ENCODE results near the gene SLC49A4.

Gene SLC49A4

GRCh38 chr3:122786066-122786465 lies 8.8 kb upstream of the SLC49A4 start:
- peak; percentile 33 for DNase-seq (ENCODE audit: low read depth)

GRCh38 chr3:122787872-122788271 lies 7.0 kb upstream of the SLC49A4 start:
- no peak for DNase-seq (ENCODE audit: low read depth)

GRCh38 chr3:122789585-122790273 lies 5.1 kb upstream of the SLC49A4 start:
- no peak for DNase-seq (ENCODE audit: low read depth)

GRCh38 chr3:122793568-122794416 lies 1.1 kb upstream of the SLC49A4 start, which contains the start of gene HSPBAP1:
HSPBAP1 (minus strand) TSS chr3:122793831; CDS start chr3:122793680, 151 bp downstream.
- peak; percentile 79 for DNase-seq (ENCODE audit: low read depth)

GRCh38 chr3:122794483-122794778 lies 438 bp upstream of the SLC49A4 start:
- DNase-seq (ENCODE audit: low read depth) = no peak

- DNase-seq (ENCODE audit: low read depth) = peak; percentile 2
Observed at GRCh38 chr3:122795674-122796195, 866 bp downstream of the SLC49A4 start.

GRCh38 chr3:122797291-122797690 lies 2.4 kb downstream of the SLC49A4 start:
- DNase-seq (ENCODE audit: low read depth) = no peak

- DNase-seq (ENCODE audit: low read depth) = no peak
Observed at GRCh38 chr3:122799322-122799721, 4.5 kb downstream of the SLC49A4 start.

GRCh38 chr3:122800031-122800430 lies 5.2 kb downstream of the SLC49A4 start:
- no peak for DNase-seq (ENCODE audit: low read depth)

- no peak for DNase-seq (ENCODE audit: low read depth)
Observed at GRCh38 chr3:122800706-122801237, 5.9 kb downstream of the SLC49A4 start.

- DNase-seq (ENCODE audit: low read depth) = no peak
Observed at GRCh38 chr3:122802323-122802722, 7.5 kb downstream of the SLC49A4 start.

GRCh38 chr3:122803977-122804376 lies 9.1 kb downstream of the SLC49A4 start:
- DNase-seq (ENCODE audit: low read depth) = no peak

- no peak for DNase-seq (ENCODE audit: low read depth)
Observed at GRCh38 chr3:122810734-122811133, 15.9 kb downstream of the SLC49A4 start.

- DNase-seq (ENCODE audit: low read depth) = no peak
Observed at GRCh38 chr3:122816587-122816986, 21.7 kb downstream of the SLC49A4 start.

GRCh38 chr3:122824465-122825381 lies 29.9 kb downstream of the SLC49A4 start:
- no peak for DNase-seq (ENCODE audit: low read depth)

- DNase-seq (ENCODE audit: low read depth) = no peak
Observed at GRCh38 chr3:122825460-122825859, 30.6 kb downstream of the SLC49A4 start.

GRCh38 chr3:122826278-122826677 lies 31.4 kb downstream of the SLC49A4 start:
- DNase-seq (ENCODE audit: low read depth) = no peak

GRCh38 chr3:122828281-122828680 lies 33.4 kb downstream of the SLC49A4 start:
- DNase-seq (ENCODE audit: low read depth) = no peak

- no peak for DNase-seq (ENCODE audit: low read depth)
Observed at GRCh38 chr3:122835590-122835989, 40.7 kb downstream of the SLC49A4 start.

GRCh38 chr3:122843604-122844003 lies 48.7 kb downstream of the SLC49A4 start:
- no peak for DNase-seq (ENCODE audit: low read depth)

GRCh38 chr3:122857019-122857418 lies 62.1 kb downstream of the SLC49A4 start:
- peak; percentile 32 for DNase-seq (ENCODE audit: low read depth)

GRCh38 chr3:122858373-122858772 lies 63.5 kb downstream of the SLC49A4 start:
- peak; percentile 18 for DNase-seq (ENCODE audit: low read depth)

All from stromal cell of bone marrow (primary cell).